Tibial nerve (tissue), 4 donors: ENCODE results near the gene DCAF4. TPM values are rescaled to one million over a fixed set of nuclear protein-coding genes. Genes with fewer than 3 reads are reported as not detected.
"Not testable (repeated sequence)": the region's sequence is repeated elsewhere in the genome, so short reads cannot be mapped to it uniquely, and the experiment has no call there.

Source experiments
- DNase-seq, 2 donors: peaks; one replicate each; pipeline ENCODE4 v3.0.0-alpha.2; 2019; ENCODE audit warnings: low spot score in 2 of 2
- H3K27ac ChIP-seq, 4 donors: fragments of 200-600 bp; sonication (generic) in 3 of 4; one replicate each; pipeline ENCODE4 v1.5.1; 2017 to 2019; ENCODE audit warnings: mild to moderate bottlenecking in 1 of 4
- H3K27me3 ChIP-seq, 2 donors: fragments of 200-600 bp; sonication (generic) in 1 of 2; one replicate each; pipeline versions ENCODE4 v1.5.1 to v1.6.0; 2017 to 2019
- H3K36me3 ChIP-seq, 3 donors: fragments of 200-600 bp; sonication (generic); one replicate each; pipeline ENCODE4 v1.5.1; 2018 to 2019
- H3K4me1 ChIP-seq, 4 donors: fragments of 200-600 bp; sonication (generic) in 3 of 4; one replicate each; pipeline ENCODE4 v1.5.1; 2017 to 2019
- H3K4me3 ChIP-seq, 4 donors: fragments of 200-600 bp; sonication (generic) in 3 of 4; one replicate each; pipeline ENCODE4 v1.5.1; 2017 to 2019; ENCODE audit warnings: mild to moderate bottlenecking in 1 of 4, moderate library complexity in 1 of 4
- H3K9me3 ChIP-seq, 4 donors: fragments of 200-600 bp; sonication (generic) in 3 of 4; one replicate each; pipeline ENCODE4 v1.5.1; 2017 to 2019
- EP300 ChIP-seq, 2 donors: sonication (generic); formaldehyde crosslinking; IDR thresholded peaks; one replicate each; pipeline ENCODE4 v1.6.1; 2017; ENCODE audit warnings: antibody characterized with exemption in 2 of 2, mild to moderate bottlenecking in 1 of 2
- POLR2A ChIP-seq, 2 donors: fragments of 450-650 bp; IDR thresholded peaks; one replicate each; pipeline ENCODE4 v1.6.1; 2017; ENCODE audit warnings: antibody characterized with exemption in 2 of 2, mild to moderate bottlenecking in 2 of 2, moderate library complexity in 2 of 2
- WGBS, 2 donors: methylation state at CpG; one replicate each; pipeline ENCODE4 v1.1.5; 2018; 5-methylcytosine and 5-hydroxymethylcytosine counted together
- total RNA-seq, 4 donors: library from RNA; depleted of rRNA; stranded (reverse); fragments of >200 nt; gene quantifications; one replicate each; pipeline ENCODE4 v1.1.0, GENCODE V29; 2016
- TF ChIP-seq, protein P1 (sequence below), 5 experiments: fragments of 200-600 bp in 3 of 5; fragments of 450-650 bp in 2 of 5; sonication (generic) in 3 of 5; IDR thresholded peaks; one replicate each; pipeline ENCODE4 v1.5.1; 2016 to 2019; ENCODE audit warnings: antibody characterized with exemption in 5 of 5, mild to moderate bottlenecking in 3 of 5, moderate library complexity in 2 of 5

DCAF4 gene
- total RNA-seq, 4 donors from 2014 or later, result 6.6 to 84.1 (median 20.2) TPM

- no peaks in the 10 kb centered on the region for H3K4me1 ChIP-seq
- no peak for DNase-seq
- H3K9me3 ChIP-seq, result no peaks in the 10 kb centered on the region
- H3K36me3 ChIP-seq, result peaks cover 3 to 74% (median 11%) of the 10 kb centered on the region in 3 donors
- WGBS, 2 donors, result 82 to 83% methylated on average over 9 of the region's 9 CpGs
- no peak overlapping the region for H3K4me3 ChIP-seq
- no peaks in the 10 kb centered on the region for H3K27me3 ChIP-seq
- TF ChIP-seq POLR2A (IDR thresholded peaks at IDR 0.05), result no peak
- TF ChIP-seq, protein P1, sequence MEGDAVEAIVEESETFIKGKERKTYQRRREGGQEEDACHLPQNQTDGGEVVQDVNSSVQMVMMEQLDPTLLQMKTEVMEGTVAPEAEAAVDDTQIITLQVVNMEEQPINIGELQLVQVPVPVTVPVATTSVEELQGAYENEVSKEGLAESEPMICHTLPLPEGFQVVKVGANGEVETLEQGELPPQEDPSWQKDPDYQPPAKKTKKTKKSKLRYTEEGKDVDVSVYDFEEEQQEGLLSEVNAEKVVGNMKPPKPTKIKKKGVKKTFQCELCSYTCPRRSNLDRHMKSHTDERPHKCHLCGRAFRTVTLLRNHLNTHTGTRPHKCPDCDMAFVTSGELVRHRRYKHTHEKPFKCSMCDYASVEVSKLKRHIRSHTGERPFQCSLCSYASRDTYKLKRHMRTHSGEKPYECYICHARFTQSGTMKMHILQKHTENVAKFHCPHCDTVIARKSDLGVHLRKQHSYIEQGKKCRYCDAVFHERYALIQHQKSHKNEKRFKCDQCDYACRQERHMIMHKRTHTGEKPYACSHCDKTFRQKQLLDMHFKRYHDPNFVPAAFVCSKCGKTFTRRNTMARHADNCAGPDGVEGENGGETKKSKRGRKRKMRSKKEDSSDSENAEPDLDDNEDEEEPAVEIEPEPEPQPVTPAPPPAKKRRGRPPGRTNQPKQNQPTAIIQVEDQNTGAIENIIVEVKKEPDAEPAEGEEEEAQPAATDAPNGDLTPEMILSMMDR (IDR thresholded peaks at IDR 0.05), result no peak
- no peak for TF ChIP-seq EP300 (IDR thresholded peaks at IDR 0.05)
- H3K27ac ChIP-seq, result no peak overlapping the region
Measured at GRCh38 chr14:72947366-72948160, 21.3 kb downstream of the DCAF4 start.

- Histone ChIP-seq H3K9me3 (no peaks in the 10 kb centered on the region), H3K27me3 (no peaks in the 10 kb centered on the region), H3K4me1 (no peaks in the 10 kb centered on the region), H3K27ac (no peak overlapping the region), H3K4me3 (no peak overlapping the region), H3K36me3 (peaks cover 0 to 64% (median 5%) of the 10 kb centered on the region in 3 donors)
- TF ChIP-seq, protein P1 (IDR thresholded peaks at IDR 0.05), result peak; percentile 67 to 89 (median 87)
- TF ChIP-seq POLR2A (IDR thresholded peaks at IDR 0.05) (no peak), EP300 (IDR thresholded peaks at IDR 0.05) (no peak)
- WGBS, 2 donors, result 37 to 42% methylated on average over 5 of the region's 5 CpGs
- peak; percentile 69 to 87 for DNase-seq
Measured at GRCh38 chr14:72948481-72949138, 22.3 kb downstream of the DCAF4 start.

DNA sequence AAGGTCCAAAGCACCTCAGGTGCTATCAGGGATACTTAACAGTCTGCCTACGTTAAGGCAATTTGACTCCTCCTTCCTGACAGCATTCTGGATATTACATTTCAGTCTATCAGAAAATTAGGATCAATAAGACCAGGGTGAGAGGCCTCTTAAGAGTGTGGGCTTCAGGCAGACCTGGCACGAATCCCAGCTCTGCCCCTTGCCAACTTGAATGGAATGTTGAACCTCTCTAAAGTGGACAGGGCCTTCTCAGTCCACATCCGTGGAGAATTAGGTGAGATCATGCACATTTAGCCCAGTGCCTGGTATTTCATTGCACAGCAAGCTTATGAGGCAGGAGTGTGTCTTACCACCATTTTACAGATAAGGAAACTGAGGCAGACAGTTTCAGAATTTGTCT, 25.9 kb downstream of the DCAF4 start:
- TF ChIP-seq POLR2A (IDR thresholded peaks at IDR 0.05) (no peak), EP300 (IDR thresholded peaks at IDR 0.05) (no peak)
- TF ChIP-seq, protein P1 (IDR thresholded peaks at IDR 0.05), result no peak
- DNase-seq, result no peak
- WGBS, 2 donors, result 66 to 77% methylated on average over 3 of the region's 3 CpGs

DNA sequence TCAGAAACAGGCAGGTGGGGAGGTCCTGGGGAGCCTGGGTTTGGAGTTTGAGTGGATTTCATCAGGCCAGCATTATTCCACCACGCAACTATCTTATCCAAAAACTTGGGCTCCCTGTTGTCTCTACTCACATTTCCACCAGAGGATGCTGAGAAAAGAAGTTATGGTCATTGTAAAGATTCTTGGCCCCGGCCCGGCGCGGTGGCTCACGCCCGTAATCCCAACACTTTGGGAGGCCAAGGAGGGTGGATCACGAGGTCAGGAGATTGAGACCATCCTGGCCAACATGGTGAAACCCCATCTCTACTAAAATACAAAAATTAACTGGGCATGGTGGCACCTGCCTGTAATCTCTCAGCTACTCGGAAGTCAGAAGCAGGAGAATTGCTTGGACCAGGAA, 30.5 kb downstream of the DCAF4 start:
- not testable (repeated sequence) for DNase-seq, H3K27ac ChIP-seq, H3K4me1 ChIP-seq, H3K27me3 ChIP-seq, H3K9me3 ChIP-seq, H3K4me3 ChIP-seq
- WGBS, 2 donors, result 95 to 99% methylated on average over 9 of the region's 9 CpGs
- peaks cover 0 to 85% (median 18%) of the 10 kb centered on the region in 3 donors for H3K36me3 ChIP-seq

More for the DNA sequence above, 25.9 kb downstream of the DCAF4 start:
- no peak overlapping the region for H3K27ac ChIP-seq
- no peak overlapping the region for H3K4me3 ChIP-seq
- no peaks in the 10 kb centered on the region for H3K27me3 ChIP-seq
- no peaks in the 10 kb centered on the region for H3K4me1 ChIP-seq
- peaks cover 0 to 61% (median 16%) of the 10 kb centered on the region in 3 donors for H3K36me3 ChIP-seq
- no peaks in the 10 kb centered on the region for H3K9me3 ChIP-seq

DNA sequence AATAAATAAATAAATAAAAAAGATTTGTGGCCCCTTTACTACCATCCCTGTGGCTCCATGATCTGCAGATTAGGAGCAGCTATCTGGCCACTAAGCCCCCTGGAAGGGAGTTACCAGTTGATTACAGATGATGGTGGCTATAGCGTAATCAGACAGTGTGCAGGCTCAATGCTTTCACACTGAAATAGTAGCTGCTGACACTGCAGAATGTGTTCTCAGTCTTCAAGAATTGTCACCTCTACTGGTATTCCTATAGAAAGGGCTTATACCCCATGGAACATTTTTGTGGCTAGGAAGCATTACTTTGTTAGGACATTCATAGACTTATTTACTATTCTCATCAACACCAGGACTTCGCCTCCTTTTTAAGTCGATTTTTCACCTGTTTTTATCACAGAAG, 30.9 kb downstream of the DCAF4 start:
- Histone ChIP-seq H3K4me3 (no peak overlapping the region), H3K27ac (no peak overlapping the region), H3K4me1 (no peaks in the 10 kb centered on the region), H3K36me3 (peaks cover 0 to 85% (median 18%) of the 10 kb centered on the region in 3 donors), H3K27me3 (no peaks in the 10 kb centered on the region), H3K9me3 (no peaks in the 10 kb centered on the region)
- TF ChIP-seq EP300 (IDR thresholded peaks at IDR 0.05) (no peak), POLR2A (IDR thresholded peaks at IDR 0.05) (no peak)
- TF ChIP-seq, protein P1 (IDR thresholded peaks at IDR 0.05), result no peak
- WGBS, 2 donors, result 86 to 90% methylated on average over 3 of the region's 3 CpGs
- no peak for DNase-seq
